GM12872 (cell line): ENCODE results near the gene OR5AL1.

Experiments used
- CTCF ChIP-seq: IDR thresholded peaks from 3 replicates; pipeline ENCODE4 v1.5.1; 2011; ENCODE audit warnings: low read depth, mild to moderate bottlenecking, low read length, moderate library complexity; ENCODE audit not compliant: insufficient read depth

OR5AL1 gene

GRCh38 chr11:56457076-56457475 lies 44.6 kb downstream of the OR5AL1 start:
- no peak for TF ChIP-seq CTCF
